ENCODE data around the gene ZBTB47. TPM values are rescaled to one million over a fixed set of nuclear protein-coding genes. Genes with fewer than 3 reads are reported as not detected.

ZBTB47 gene
- total and polyA plus RNA-seq, 2 donors (not counting 3 experiments of a cell fraction or from before 2014, with no cell fraction given): 10.6 to 14.5 TPM

DNA sequence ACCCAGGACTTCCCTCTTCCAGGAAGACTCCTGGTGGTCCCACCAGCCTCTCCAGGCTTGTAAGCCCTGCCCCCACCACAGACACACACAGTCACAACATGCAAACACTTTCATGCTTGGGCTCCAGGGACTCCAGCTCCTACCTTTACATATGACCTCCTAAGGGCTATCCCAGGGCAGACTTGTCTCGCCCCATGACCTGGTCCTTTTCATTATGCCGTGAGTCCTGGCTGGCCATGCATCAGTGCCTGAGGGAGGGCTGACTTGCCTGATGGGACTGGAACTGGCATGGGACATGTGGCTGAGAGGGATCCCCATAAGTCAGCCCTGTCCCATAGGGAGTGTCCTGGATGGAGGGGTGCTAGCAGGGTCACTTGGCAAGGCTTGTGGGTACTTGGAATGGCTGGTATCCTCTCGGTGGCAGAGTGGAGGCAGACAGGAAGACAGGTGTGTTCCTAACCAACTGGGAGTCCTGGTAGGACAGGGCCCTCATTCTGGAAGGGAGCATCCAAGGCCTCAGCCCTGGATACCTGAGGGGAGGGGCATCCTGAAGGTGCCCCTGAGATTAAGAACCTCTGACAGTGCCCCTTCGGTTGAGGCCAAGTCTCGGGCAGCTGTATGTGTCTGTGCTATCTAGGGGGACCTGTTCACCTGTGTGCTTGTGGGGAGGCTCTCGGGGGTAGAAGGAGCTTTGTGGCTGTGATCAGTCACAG, 49.6 kb downstream of the ZBTB47 start:
- FAIRE-seq: no peak
- dilution Hi-C loops (cut with MboI; ENCODE audit: extremely low pct_ligation_motif_present, low sequenced_read_pairs) (no loop called here), intact Hi-C loops (cut with micrococcal nuclease) (no loop called here)
- no peak overlapping the region for H2AFZ ChIP-seq (ENCODE audit: low read depth, low read length)
- no peaks in the 10 kb centered on the region for H3K79me2 ChIP-seq (ENCODE audit: control insufficient read depth, insufficient read depth, low read length)
- H4K20me1 ChIP-seq (replicated peaks; ENCODE audit: control insufficient read depth, extremely low read depth, insufficient read depth, low read length): no peaks in the 10 kb centered on the region
- no TSS peak for BruUV-seq (replicated peaks)
- H3K27me3 ChIP-seq (ENCODE audit: control insufficient read depth in 2 of 2, insufficient read depth in 2 of 2, low read length in 2 of 2): no peaks in the 10 kb centered on the region
- no peaks in the 10 kb centered on the region for H3K9me3 ChIP-seq (replicated peaks; ENCODE audit: control insufficient read depth, insufficient read depth, low read length)
- H3K36me3 ChIP-seq (ENCODE audit: control insufficient read depth in 2 of 2, extremely low read depth in 1 of 2, insufficient read depth in 2 of 2, low read length in 2 of 2): no peaks in the 10 kb centered on the region
- POLR2A ChIA-PET: no interaction called here
- no peaks in the 10 kb centered on the region for H3K4me1 ChIP-seq (ENCODE audit: control insufficient read depth, extremely low read depth, insufficient read depth, low read length)
- H3K4me2 ChIP-seq (ENCODE audit: insufficient read depth, low read length): no peak overlapping the region
- H3K9ac ChIP-seq (replicated peaks; ENCODE audit: extremely low read depth, insufficient read depth, low read length): no peak overlapping the region
- no peak overlapping the region for H3K27ac ChIP-seq (ENCODE audit: insufficient read depth, low read depth, low read length)
- CTCF ChIA-PET: no interaction called here
- H3K9me1 ChIP-seq (replicated peaks; ENCODE audit: control insufficient read depth, extremely low read depth, insufficient read depth, low read length): no peaks in the 10 kb centered on the region
- no peak overlapping the region for H3K4me3 ChIP-seq (replicated peaks in 1 of 3; ENCODE audit: insufficient read depth in 1 of 3, low read depth in 1 of 3, low read length in 3 of 3)
- DNase-seq (ENCODE audit: low read depth, low spot score): no peak
- no peak for TF ChIP-seq FOS (IDR thresholded peaks at IDR 0.05; ENCODE audit: borderline replicate concordance, insufficient read depth, low read length)
- TF ChIP-seq JUN (IDR thresholded peaks at IDR 0.05; ENCODE audit: borderline replicate concordance, insufficient read depth, insufficient read length, low read depth): no peak
- TF ChIP-seq, protein P1, sequence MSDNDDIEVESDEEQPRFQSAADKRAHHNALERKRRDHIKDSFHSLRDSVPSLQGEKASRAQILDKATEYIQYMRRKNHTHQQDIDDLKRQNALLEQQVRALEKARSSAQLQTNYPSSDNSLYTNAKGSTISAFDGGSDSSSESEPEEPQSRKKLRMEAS (IDR thresholded peaks at IDR 0.05; ENCODE audit: insufficient read depth, insufficient read length): no peak
- no peak for TF ChIP-seq EZH2 (IDR thresholded peaks at IDR 0.05; ENCODE audit: borderline replicate concordance, low read depth, low read length, severe bottlenecking)
- no peak for TF ChIP-seq MYC (IDR thresholded peaks at IDR 0.05; ENCODE audit: low read depth, low read length)
- TF ChIP-seq GATA2 (IDR thresholded peaks at IDR 0.05; ENCODE audit: insufficient read depth, insufficient read length, low read depth, low read length): no peak
- no peak for TF ChIP-seq POLR2AphosphoS5 (IDR thresholded peaks at IDR 0.05; ENCODE audit: insufficient read depth, low read depth, low read length)
- TF ChIP-seq, protein P2, sequence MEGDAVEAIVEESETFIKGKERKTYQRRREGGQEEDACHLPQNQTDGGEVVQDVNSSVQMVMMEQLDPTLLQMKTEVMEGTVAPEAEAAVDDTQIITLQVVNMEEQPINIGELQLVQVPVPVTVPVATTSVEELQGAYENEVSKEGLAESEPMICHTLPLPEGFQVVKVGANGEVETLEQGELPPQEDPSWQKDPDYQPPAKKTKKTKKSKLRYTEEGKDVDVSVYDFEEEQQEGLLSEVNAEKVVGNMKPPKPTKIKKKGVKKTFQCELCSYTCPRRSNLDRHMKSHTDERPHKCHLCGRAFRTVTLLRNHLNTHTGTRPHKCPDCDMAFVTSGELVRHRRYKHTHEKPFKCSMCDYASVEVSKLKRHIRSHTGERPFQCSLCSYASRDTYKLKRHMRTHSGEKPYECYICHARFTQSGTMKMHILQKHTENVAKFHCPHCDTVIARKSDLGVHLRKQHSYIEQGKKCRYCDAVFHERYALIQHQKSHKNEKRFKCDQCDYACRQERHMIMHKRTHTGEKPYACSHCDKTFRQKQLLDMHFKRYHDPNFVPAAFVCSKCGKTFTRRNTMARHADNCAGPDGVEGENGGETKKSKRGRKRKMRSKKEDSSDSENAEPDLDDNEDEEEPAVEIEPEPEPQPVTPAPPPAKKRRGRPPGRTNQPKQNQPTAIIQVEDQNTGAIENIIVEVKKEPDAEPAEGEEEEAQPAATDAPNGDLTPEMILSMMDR (IDR thresholded peaks at IDR 0.05; ENCODE audit: extremely low read depth in 1 of 2, insufficient read depth in 1 of 2, low read depth in 1 of 2, low read length in 2 of 2): no peak
- TF ChIP-seq POLR2A (IDR thresholded peaks at IDR 0.05; ENCODE audit: low read depth, low read length): no peak
